CD4-positive, alpha-beta memory T cell (primary cell): ENCODE data around the gene RIPK1. TPM values are rescaled to one million over a fixed set of nuclear protein-coding genes. Genes with fewer than 3 reads are reported as not detected.

Experiments used
- CTCF ChIA-PET: fragments of 350-600 bp; sonication (Branson Sonifier 250); formaldehyde crosslinking; loops from one replicate; lab custom pipeline; 2021; ENCODE audit warnings: inconsistent platforms; ENCODE audit not compliant: partially characterized antibody; lab: Charles Lee
- POLR2A ChIA-PET: fragments of 350-600 bp; sonication (Branson Sonifier 250); formaldehyde crosslinking; loops from one replicate; lab custom pipeline; 2021; ENCODE audit not compliant: partially characterized antibody; lab: Charles Lee
- DNase-seq, 5 donors: peaks; one replicate each; pipeline versions ENCODE4 v3.0.0 to v3.0.0-alpha.2; 2020 to 2022; ENCODE audit warnings: mixed read lengths in 1 of 5
- H3K27ac ChIP-seq: one replicate; pipeline ENCODE4 v1.7.0; 2013; ENCODE audit warnings: low read depth, low read length
- H3K27me3 ChIP-seq: 2 replicates; pipeline ENCODE4 v1.7.0; 2013; ENCODE audit warnings: mild to moderate bottlenecking, low read length, moderate library complexity; ENCODE audit not compliant: insufficient read depth
- H3K36me3 ChIP-seq: 2 replicates; pipeline ENCODE4 v1.7.0; 2013; ENCODE audit warnings: mild to moderate bottlenecking, low read length, moderate library complexity; ENCODE audit not compliant: insufficient read depth
- H3K4me1 ChIP-seq: 2 replicates; pipeline ENCODE4 v1.7.0; 2013; ENCODE audit warnings: mild to moderate bottlenecking, low read length, moderate library complexity; ENCODE audit not compliant: insufficient read depth
- H3K4me3 ChIP-seq, 2 donors: one replicate each; pipeline ENCODE4 v1.7.0; 2013; ENCODE audit warnings: low read length in 2 of 2, mild to moderate bottlenecking in 1 of 2
- H3K9me3 ChIP-seq, 2 donors: one replicate each; pipeline ENCODE4 v1.7.0; 2013; ENCODE audit warnings: low read length in 2 of 2, control low read depth in 1 of 2; ENCODE audit not compliant: control insufficient read depth in 1 of 2
- H3K27ac Mint-ChIP-seq, 7 donors: one replicate each; pipeline ENCODE4 v1.8.0; 2020 to 2021; ENCODE audit warnings: mixed read lengths in 7 of 7, mild to moderate bottlenecking in 6 of 7, inconsistent platforms in 3 of 7, moderate library complexity in 3 of 7
- H3K27me3 Mint-ChIP-seq, 2 donors: one replicate each; pipeline ENCODE4 v1.8.0; 2020 to 2021; ENCODE audit warnings: mixed read lengths in 2 of 2
- H3K36me3 Mint-ChIP-seq, 2 donors: one replicate each; pipeline ENCODE4 v1.8.0; 2020 to 2021; ENCODE audit warnings: mixed read lengths in 2 of 2, inconsistent platforms in 1 of 2, mild to moderate bottlenecking in 1 of 2
- H3K4me1 Mint-ChIP-seq, 4 donors: one replicate each; pipeline ENCODE4 v1.8.0; 2020 to 2021; ENCODE audit warnings: mixed read lengths in 4 of 4, mild to moderate bottlenecking in 1 of 4
- H3K4me3 Mint-ChIP-seq, 8 donors: one replicate each; pipeline ENCODE4 v1.8.0; 2020 to 2021; ENCODE audit warnings: mixed read lengths in 8 of 8, mild to moderate bottlenecking in 7 of 8, moderate library complexity in 6 of 8, inconsistent platforms in 3 of 8
- H3K9me3 Mint-ChIP-seq, 8 donors: one replicate each; pipeline ENCODE4 v1.8.0; 2020 to 2021; ENCODE audit warnings: mixed read lengths in 8 of 8, mild to moderate bottlenecking in 5 of 8, inconsistent platforms in 3 of 8, moderate library complexity in 1 of 8
- intact Hi-C: fragments of 100-400 bp; cut with micrococcal nuclease; formaldehyde crosslinking; loops from one replicate; pipeline ENCODE4 v1.15.1; 2023
- polyA plus RNA-seq, 2 donors: library from polyadenylated mRNA; unstranded; fragments of 300-500 nt; fragmentation: Illumina TruSeq; gene quantifications; one replicate each; pipeline ENCODE4 v1.2.3, GENCODE V29; 2021
- total RNA-seq, 2 experiments: library from RNA; stranded (reverse); gene quantifications; one replicate each; pipeline ENCODE4 v1.2.3, GENCODE V29; 2021

Gene RIPK1
- total and polyA plus RNA-seq, 4 experiments from 2014 or later, result 13.1 to 39.0 (median 34.8) TPM

GRCh38 chr6:3088968-3089367, 20.7 kb downstream of the RIPK1 start:
- no peak overlapping the region for H3K4me3 Mint-ChIP-seq
- Histone ChIP-seq H3K36me3 (peaks cover 48% of the 10 kb centered on the region), H3K4me3 (no peak overlapping the region), H3K27me3 (no peaks in the 10 kb centered on the region), H3K27ac (no peak overlapping the region), H3K4me1 (no peaks in the 10 kb centered on the region), H3K9me3 (no peaks in the 10 kb centered on the region)
- H3K36me3 Mint-ChIP-seq, result peaks cover 50 to 56% of the 10 kb centered on the region in 2 donors
- ChIA-PET POLR2A (no interaction called here), CTCF (no interaction called here)
- DNase-seq, result no peak
- no peaks in the 10 kb centered on the region for H3K9me3 Mint-ChIP-seq
- intact Hi-C loops, result no loop called here
- H3K27ac Mint-ChIP-seq, result peak overlapping the region in 2 of 7 donors; percentile 42 to 53
- peaks cover 4 to 14% (median 10%) of the 10 kb centered on the region in 4 donors for H3K4me1 Mint-ChIP-seq
- no peaks in the 10 kb centered on the region for H3K27me3 Mint-ChIP-seq

DNA sequence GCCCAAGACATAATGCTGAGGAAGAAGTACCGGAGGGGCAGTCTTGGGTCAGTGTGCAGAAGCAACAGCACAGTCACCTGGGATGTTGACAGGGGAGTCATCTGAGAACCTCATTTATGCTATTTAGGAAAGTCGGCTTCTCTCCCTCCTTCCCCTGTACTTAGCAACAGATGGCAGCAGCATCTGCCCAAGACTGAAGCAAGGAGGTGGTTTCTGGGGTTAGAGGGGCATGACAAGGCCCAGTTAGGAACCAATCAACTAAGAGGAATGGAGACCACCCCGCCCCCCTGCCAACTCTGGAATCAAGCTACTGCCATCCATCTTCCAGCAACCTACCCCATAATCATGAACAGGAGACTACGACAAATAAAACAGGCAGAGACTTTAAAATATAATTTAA, 21.7 kb downstream of the RIPK1 start:
- no peak overlapping the region for H3K27ac ChIP-seq
- H3K36me3 Mint-ChIP-seq, result peaks cover 45 to 52% of the 10 kb centered on the region in 2 donors
- peaks cover 3 to 14% (median 7%) of the 10 kb centered on the region in 4 donors for H3K4me1 Mint-ChIP-seq
- H3K36me3 ChIP-seq, result peaks cover 45% of the 10 kb centered on the region
- H3K27ac Mint-ChIP-seq, result peak overlapping the region in 2 of 7 donors; percentile 13 to 72
- intact Hi-C loops, result no loop called here
- no peaks in the 10 kb centered on the region for H3K9me3 Mint-ChIP-seq
- POLR2A ChIA-PET, result no interaction called here
- CTCF ChIA-PET, result no interaction called here
- H3K27me3 Mint-ChIP-seq, result no peaks in the 10 kb centered on the region
- H3K27me3 ChIP-seq, result no peaks in the 10 kb centered on the region
- no peaks in the 10 kb centered on the region for H3K9me3 ChIP-seq
- no peak overlapping the region for H3K4me3 Mint-ChIP-seq
- no peak for DNase-seq
- H3K4me1 ChIP-seq, result no peaks in the 10 kb centered on the region
- no peak overlapping the region for H3K4me3 ChIP-seq

- Mint-ChIP-seq H3K36me3 (peaks cover 18 to 38% of the 10 kb centered on the region in 2 donors), H3K4me1 (peaks cover 0 to 2% (median 0%) of the 10 kb centered on the region in 4 donors), H3K27ac (peak overlapping the region in 2 of 7 donors; percentile 30 to 57), H3K9me3 (no peaks in the 10 kb centered on the region), H3K27me3 (no peaks in the 10 kb centered on the region), H3K4me3 (no peak overlapping the region)
- POLR2A ChIA-PET, result no interaction called here
- Histone ChIP-seq H3K27me3 (no peaks in the 10 kb centered on the region), H3K9me3 (no peaks in the 10 kb centered on the region), H3K27ac (no peak overlapping the region), H3K36me3 (peaks cover 27% of the 10 kb centered on the region), H3K4me3 (no peak overlapping the region), H3K4me1 (no peaks in the 10 kb centered on the region)
- intact Hi-C loops, result no loop called here
- DNase-seq, result no peak
- CTCF ChIA-PET, result no interaction called here
Observed at GRCh38 chr6:3094815-3095214, 26.5 kb downstream of the RIPK1 start.

GRCh38 chr6:3102875-3103274, 34.6 kb downstream of the RIPK1 start:
- peaks cover 1 to 6% (median 4%) of the 10 kb centered on the region in 4 donors for H3K4me1 Mint-ChIP-seq
- no peaks in the 10 kb centered on the region for H3K9me3 ChIP-seq
- ChIA-PET POLR2A (no interaction called here), CTCF (no interaction called here)
- H3K9me3 Mint-ChIP-seq, result no peaks in the 10 kb centered on the region
- peaks cover 44 to 75% of the 10 kb centered on the region in 2 donors for H3K36me3 Mint-ChIP-seq
- no peak overlapping the region for H3K27ac ChIP-seq
- no peak overlapping the region for H3K4me3 ChIP-seq
- H3K27me3 ChIP-seq, result no peaks in the 10 kb centered on the region
- peak overlapping the region in 1 of 7 donors; percentile 53 for H3K27ac Mint-ChIP-seq
- H3K36me3 ChIP-seq, result peaks cover 50% of the 10 kb centered on the region
- H3K4me3 Mint-ChIP-seq, result no peak overlapping the region
- intact Hi-C loops, result no loop called here
- DNase-seq, result no peak
- H3K4me1 ChIP-seq, result no peaks in the 10 kb centered on the region
- H3K27me3 Mint-ChIP-seq, result no peaks in the 10 kb centered on the region

DNA sequence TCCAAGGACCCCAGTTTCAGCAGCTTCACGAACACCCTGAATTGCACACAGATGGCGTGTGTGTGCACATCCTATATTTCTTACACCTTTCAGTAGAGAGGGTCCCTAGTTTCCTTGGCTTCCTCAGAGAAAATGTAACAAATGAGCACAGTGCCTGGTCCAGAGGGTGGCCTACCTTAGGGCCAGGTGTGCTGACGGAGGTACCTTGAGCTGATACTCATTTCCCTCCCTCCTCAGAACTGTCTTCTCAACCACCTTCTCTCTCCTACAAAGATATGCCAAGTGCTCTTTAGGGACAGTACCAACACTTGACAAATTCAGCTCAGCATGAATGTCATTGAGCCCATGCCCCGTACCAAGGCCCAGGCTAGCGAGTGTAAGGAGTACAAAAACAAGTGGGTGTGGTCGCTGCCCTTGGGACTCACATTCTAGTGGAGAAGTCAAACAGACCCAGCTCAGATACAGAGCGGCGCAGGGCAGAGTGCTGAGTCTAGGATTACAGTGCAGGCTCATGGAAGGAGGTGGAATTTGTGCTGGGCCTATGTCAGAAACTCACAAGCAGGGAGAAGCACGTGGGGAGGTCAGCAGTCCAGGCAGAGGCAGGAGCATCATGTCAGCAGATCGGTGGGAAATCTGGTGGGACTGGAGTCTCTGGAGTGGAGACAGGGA, 40.6 kb downstream of the RIPK1 start:
- no peak overlapping the region for H3K4me3 ChIP-seq
- Mint-ChIP-seq H3K9me3 (no peaks in the 10 kb centered on the region), H3K27ac (peak overlapping the region in 6 of 7 donors; percentile 25 to 88 (median 66)), H3K4me1 (peaks cover 9 to 12% (median 10%) of the 10 kb centered on the region in 4 donors), H3K36me3 (peaks cover 69 to 87% of the 10 kb centered on the region in 2 donors), H3K27me3 (no peaks in the 10 kb centered on the region), H3K4me3 (no peak overlapping the region)
- peaks cover 72% of the 10 kb centered on the region for H3K36me3 ChIP-seq
- ChIA-PET CTCF (interaction anchor here (0.9 to 2.5 kb wide), 5 partner anchors 7 to 143 kb away, joined by 3 to 7 read pairs (median 4); partner anchors contain the start of gene RIPK1), POLR2A (no interaction called here)
- H3K27me3 ChIP-seq, result no peaks in the 10 kb centered on the region
- no peak for DNase-seq
- no peaks in the 10 kb centered on the region for H3K9me3 ChIP-seq
- no peak overlapping the region for H3K27ac ChIP-seq
- no peaks in the 10 kb centered on the region for H3K4me1 ChIP-seq
- intact Hi-C loops, result no loop called here

DNA sequence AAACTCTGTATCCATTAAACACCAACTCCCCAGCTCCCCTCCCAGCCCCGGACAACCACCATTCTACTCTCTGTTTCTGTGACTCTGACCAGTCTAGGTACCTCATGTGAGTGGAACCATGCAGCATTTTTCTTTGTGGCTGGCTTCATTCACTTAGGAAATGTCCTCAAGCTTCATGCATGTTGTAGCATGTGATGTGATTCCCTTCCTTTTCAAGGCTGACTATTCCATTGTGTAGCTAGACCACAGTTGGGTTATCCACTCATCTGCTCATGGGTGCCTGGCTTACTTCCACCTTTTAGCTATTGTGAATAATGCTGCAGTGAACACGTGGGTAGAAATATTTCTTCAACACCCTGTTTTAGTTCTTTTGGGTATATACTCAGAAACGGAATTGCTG, 41.5 kb downstream of the RIPK1 start:
- H3K9me3 ChIP-seq, result no peaks in the 10 kb centered on the region
- Mint-ChIP-seq H3K4me1 (peaks cover 9 to 12% (median 10%) of the 10 kb centered on the region in 4 donors), H3K36me3 (peaks cover 65 to 84% of the 10 kb centered on the region in 2 donors), H3K4me3 (no peak overlapping the region), H3K27me3 (no peaks in the 10 kb centered on the region), H3K9me3 (no peaks in the 10 kb centered on the region), H3K27ac (peak overlapping the region in 1 of 7 donors; percentile 13)
- no peaks in the 10 kb centered on the region for H3K27me3 ChIP-seq
- no peak for DNase-seq
- intact Hi-C loops, result no loop called here
- POLR2A ChIA-PET, result interaction anchor here (0.7 kb wide), 1 partner anchor 148 kb away, joined by 5 read pairs; no protein-coding TSS in a partner anchor
- no peak overlapping the region for H3K4me3 ChIP-seq
- CTCF ChIA-PET, result interaction anchor here (1.1 kb wide), 1 partner anchor 47 kb away, joined by 3 read pairs; the partner anchor contains the start of gene TUBB2A
- H3K27ac ChIP-seq, result no peak overlapping the region
- no peaks in the 10 kb centered on the region for H3K4me1 ChIP-seq
- peaks cover 73% of the 10 kb centered on the region for H3K36me3 ChIP-seq

- ChIA-PET POLR2A (no interaction called here), CTCF (no interaction called here)
- H3K27me3 ChIP-seq, result no peaks in the 10 kb centered on the region
- Mint-ChIP-seq H3K27me3 (no peaks in the 10 kb centered on the region), H3K4me1 (peaks cover 7 to 21% (median 17%) of the 10 kb centered on the region in 4 donors), H3K27ac (no peak overlapping the region), H3K36me3 (peaks cover 31 to 50% of the 10 kb centered on the region in 2 donors), H3K4me3 (no peak overlapping the region), H3K9me3 (no peaks in the 10 kb centered on the region)
- no peaks in the 10 kb centered on the region for H3K9me3 ChIP-seq
- H3K4me3 ChIP-seq, result no peak overlapping the region
- no peak for DNase-seq
- intact Hi-C loops, result no loop called here
- H3K27ac ChIP-seq, result no peak overlapping the region
- H3K36me3 ChIP-seq, result peaks cover 41% of the 10 kb centered on the region
- H3K4me1 ChIP-seq, result peaks cover 11% of the 10 kb centered on the region
Observed at GRCh38 chr6:3114377-3114776, 46.1 kb downstream of the RIPK1 start.
